ENCODE data around the gene ACOXL. TPM values are rescaled to one million over a fixed set of nuclear protein-coding genes. Genes with fewer than 3 reads are reported as not detected.
"Not testable (repeated sequence)": the region's sequence is repeated elsewhere in the genome, so short reads cannot be mapped to it uniquely, and the experiment has no call there.

The ACOXL gene
- polyA plus RNA-seq, 1 donor from 2014 or later = not detected

DNA sequence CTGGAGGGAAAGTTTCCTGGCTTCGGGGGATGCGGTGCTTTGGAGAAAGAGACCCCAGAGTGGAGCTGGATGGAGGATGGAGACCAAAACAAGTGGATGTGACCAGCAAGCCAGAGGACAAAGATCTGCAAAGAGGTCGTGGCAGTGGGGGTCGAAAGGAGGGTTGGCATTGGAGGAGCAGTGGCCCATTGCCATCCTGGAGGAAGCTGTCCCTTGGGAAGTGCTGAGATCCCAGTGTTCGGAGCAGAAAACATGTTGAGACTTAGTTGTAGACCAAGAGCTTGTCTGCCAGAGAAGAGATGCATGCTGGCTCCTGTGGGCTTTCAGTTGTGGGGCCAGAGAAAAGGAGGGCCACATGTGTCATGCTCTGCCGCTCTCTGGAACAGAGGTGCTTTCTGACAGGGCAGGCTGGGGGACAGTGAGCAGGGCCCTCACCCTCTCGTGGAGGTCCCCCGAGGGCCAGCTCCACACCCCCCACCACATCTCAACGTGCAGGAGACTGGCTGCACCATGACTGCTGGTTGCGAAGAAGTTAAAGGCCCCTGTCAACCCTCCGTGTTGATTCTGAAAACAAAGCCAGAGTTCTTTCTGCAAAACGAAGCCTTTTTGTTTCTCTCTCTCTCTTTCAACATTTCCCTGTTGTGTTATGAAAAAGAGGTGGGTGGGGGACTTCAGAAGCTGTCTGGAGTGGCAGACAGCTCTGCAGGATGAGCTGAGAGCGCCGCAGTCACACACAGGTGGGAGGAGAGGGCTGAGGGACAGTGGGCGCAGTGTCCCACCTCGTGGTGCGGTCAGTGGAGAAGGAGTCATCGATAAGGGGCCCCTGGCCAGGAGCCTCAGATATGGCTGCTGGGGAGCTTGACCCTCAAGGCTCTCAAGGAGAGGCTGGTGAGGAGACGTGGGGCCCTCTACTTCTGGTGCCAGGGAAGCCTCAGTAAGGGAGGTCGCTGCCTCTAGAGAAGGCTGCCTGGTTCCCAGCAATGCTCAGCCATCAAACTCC is 310.7 kb downstream of the ACOXL start:
- Mint-ChIP-seq H3K4me3 (peak overlapping the region in 1 of 4 donors; percentile 6), H3K27ac (no peak overlapping the region), H3K36me3 (no peaks in the 10 kb centered on the region), H3K27me3 (peaks cover 7% of the 10 kb centered on the region), H3K9me3 (peaks cover 0 to 4% (median 1%) of the 10 kb centered on the region in 3 donors), H3K4me1 (peaks cover 6 to 13% (median 8%) of the 10 kb centered on the region in 3 donors)

GRCh38 chr2:111044066-111044465 is 311.7 kb downstream of the ACOXL start:
- H3K27ac Mint-ChIP-seq = no peak overlapping the region
- peaks cover 0 to 4% (median 1%) of the 10 kb centered on the region in 3 donors for H3K9me3 Mint-ChIP-seq
- H3K36me3 Mint-ChIP-seq = no peaks in the 10 kb centered on the region
- H3K4me3 Mint-ChIP-seq = no peak overlapping the region
- H3K27me3 Mint-ChIP-seq = peaks cover 7% of the 10 kb centered on the region
- H3K4me1 Mint-ChIP-seq = peaks cover 10 to 13% (median 12%) of the 10 kb centered on the region in 3 donors

GRCh38 chr2:111045236-111045635 is 312.9 kb downstream of the ACOXL start:
- H3K36me3 Mint-ChIP-seq, H3K27me3 Mint-ChIP-seq, H3K27ac Mint-ChIP-seq, H3K4me3 Mint-ChIP-seq, H3K9me3 Mint-ChIP-seq: not testable (repeated sequence)
- peaks cover 15 to 21% (median 16%) of the 10 kb centered on the region in 3 donors for H3K4me1 Mint-ChIP-seq

GRCh38 chr2:111045771-111046444 is 313.5 kb downstream of the ACOXL start:
- H3K27me3 Mint-ChIP-seq = peaks cover 7% of the 10 kb centered on the region
- no peaks in the 10 kb centered on the region for H3K36me3 Mint-ChIP-seq
- H3K27ac Mint-ChIP-seq = no peak overlapping the region
- peaks cover 0 to 4% (median 1%) of the 10 kb centered on the region in 3 donors for H3K9me3 Mint-ChIP-seq
- H3K4me3 Mint-ChIP-seq = no peak overlapping the region
- H3K4me1 Mint-ChIP-seq = peaks cover 20 to 28% (median 23%) of the 10 kb centered on the region in 3 donors

DNA sequence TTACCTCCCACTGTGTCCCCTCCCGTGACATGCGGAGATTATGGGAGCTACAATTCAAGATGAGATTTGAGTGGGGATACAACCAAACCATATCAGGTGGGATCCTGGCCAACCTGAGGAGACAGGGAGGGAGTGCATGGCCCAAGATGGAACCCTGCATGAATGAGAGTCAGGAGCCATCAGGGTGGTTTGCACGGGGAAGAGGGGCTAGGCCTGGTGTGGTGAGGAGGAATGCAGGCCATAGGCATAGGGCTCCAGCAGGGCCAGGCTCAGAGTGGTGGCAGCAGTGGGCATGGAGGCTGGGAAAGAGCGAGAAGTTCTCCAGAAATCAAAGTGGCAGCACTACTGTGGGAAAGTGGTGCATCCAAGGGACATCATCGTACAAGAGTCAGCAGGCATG is 314.3 kb downstream of the ACOXL start:
- Mint-ChIP-seq H3K27ac (no peak overlapping the region), H3K36me3 (no peaks in the 10 kb centered on the region), H3K4me3 (no peak overlapping the region), H3K4me1 (peaks cover 23 to 32% (median 24%) of the 10 kb centered on the region in 3 donors), H3K9me3 (peaks cover 0 to 4% (median 0%) of the 10 kb centered on the region in 3 donors), H3K27me3 (peaks cover 7% of the 10 kb centered on the region)

- no peak overlapping the region for H3K27ac Mint-ChIP-seq
- no peak overlapping the region for H3K4me3 Mint-ChIP-seq
- H3K36me3 Mint-ChIP-seq = no peaks in the 10 kb centered on the region
- H3K4me1 Mint-ChIP-seq = peaks cover 16 to 24% (median 19%) of the 10 kb centered on the region in 3 donors
- peaks cover 0 to 4% (median 0%) of the 10 kb centered on the region in 3 donors for H3K9me3 Mint-ChIP-seq
- H3K27me3 Mint-ChIP-seq = no peaks in the 10 kb centered on the region
Observed at GRCh38 chr2:111048856-111049768, 316.7 kb downstream of the ACOXL start.

DNA sequence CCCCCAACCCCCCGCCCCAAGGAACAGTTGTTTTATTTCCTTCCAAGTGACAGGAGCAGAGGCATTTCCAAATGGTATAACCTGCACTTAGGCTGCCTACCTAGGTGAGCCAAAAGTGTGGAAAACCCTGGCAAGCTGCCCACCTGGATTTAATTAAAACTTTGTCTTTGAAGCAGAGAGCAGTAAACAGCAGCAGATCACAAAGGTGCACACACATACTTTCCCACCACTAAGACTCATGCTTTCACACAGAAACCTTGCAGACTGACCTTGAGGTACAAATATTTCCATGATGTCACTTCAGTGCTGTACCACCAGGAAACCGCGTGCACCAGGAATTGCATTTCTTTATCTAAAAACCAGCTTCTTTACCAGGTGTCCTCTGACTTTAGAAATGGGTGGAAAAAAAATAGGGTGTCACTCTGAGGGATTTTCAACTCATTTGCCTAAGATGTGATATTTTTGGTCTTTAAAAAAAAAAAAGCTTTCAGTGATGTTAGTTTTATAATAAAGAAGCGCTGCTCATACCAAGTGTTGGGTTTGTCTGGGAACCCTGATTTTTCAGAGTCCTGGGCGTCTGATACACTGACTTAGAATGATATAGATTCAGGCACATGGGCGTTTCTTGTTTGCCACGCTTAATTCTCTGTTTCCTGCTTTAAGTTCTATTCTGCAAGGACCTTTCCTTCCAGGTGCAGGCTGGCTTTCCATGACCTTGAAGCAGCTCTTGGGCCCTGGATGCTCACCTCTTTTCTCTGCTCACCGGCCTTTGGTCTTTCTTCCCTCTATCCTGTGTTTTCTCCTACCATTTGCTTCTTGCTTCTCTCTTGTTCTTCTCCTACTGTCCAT is 317.6 kb downstream of the ACOXL start:
- Mint-ChIP-seq H3K36me3 (peaks cover 2% of the 10 kb centered on the region), H3K4me3 (peak overlapping the region in 2 of 4 donors; percentile 2 to 82), H3K4me1 (peaks cover 19 to 33% (median 19%) of the 10 kb centered on the region in 3 donors), H3K27me3 (no peaks in the 10 kb centered on the region), H3K9me3 (peaks cover 0 to 4% (median 0%) of the 10 kb centered on the region in 3 donors), H3K27ac (no peak overlapping the region)

DNA sequence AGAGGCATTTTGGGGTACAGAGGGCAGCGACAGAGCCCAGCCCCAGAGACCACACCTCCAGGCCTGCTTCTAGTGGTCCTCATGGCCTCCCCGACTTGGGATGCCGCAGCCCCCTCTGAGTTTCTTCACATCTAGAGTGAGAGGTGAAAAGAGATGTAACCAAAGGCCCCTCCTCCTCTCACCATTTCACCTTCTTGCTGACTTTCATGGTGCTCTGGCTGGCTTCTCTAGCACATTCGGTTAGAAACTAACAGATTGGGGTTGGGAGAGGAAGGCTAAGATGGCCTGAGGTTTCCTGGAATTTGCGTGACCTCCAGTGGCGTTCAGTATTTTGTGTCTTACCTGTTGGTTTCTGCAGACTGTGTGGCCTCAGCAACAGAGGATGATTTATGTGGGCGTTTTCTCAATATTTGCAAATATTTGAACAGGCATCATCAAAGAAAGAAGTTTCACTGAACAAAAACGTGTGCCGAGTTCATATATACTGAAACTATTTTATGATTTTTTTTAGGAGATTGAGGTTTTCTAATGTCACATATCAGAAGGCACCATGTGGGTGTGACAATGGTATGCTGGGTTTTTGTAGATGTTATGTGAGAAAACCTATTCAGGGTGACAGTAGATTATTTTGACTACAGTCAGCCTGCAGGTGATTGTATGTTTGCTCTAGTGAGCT is 318.5 kb downstream of the ACOXL start:
- Mint-ChIP-seq H3K4me3 (peak overlapping the region in 2 of 4 donors; percentile 2 to 82), H3K27ac (no peak overlapping the region), H3K27me3 (peaks cover 1% of the 10 kb centered on the region), H3K36me3 (peaks cover 2% of the 10 kb centered on the region), H3K9me3 (peaks cover 0 to 4% (median 0%) of the 10 kb centered on the region in 3 donors), H3K4me1 (peaks cover 23 to 39% (median 24%) of the 10 kb centered on the region in 3 donors)

GRCh38 chr2:111052621-111053020 is 320.2 kb downstream of the ACOXL start:
- Mint-ChIP-seq H3K27me3 (peaks cover 1% of the 10 kb centered on the region), H3K36me3 (peaks cover 2% of the 10 kb centered on the region), H3K4me1 (peaks cover 28 to 48% (median 29%) of the 10 kb centered on the region in 3 donors), H3K4me3 (no peak overlapping the region), H3K9me3 (no peaks in the 10 kb centered on the region), H3K27ac (no peak overlapping the region)

DNA sequence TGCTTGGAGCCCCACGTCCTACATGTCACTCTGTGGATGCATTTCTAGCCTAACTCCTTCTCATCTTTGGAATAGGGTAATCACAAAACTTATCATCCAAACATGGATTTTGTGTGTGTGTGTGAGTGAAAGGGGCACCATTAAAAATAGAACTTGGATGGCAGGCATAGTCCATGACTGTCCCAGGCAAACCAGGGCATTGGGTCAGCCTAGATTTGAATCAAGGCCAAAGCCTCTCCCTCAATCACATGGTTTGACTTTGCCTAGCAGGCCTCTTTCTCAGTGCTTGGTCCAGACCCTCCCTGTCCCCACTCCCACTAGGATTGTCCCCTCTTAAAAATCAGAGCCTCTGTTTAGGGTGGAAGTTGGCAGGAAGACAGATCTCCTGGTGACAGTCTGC is 320.9 kb downstream of the ACOXL start:
- Mint-ChIP-seq H3K27ac (no peak overlapping the region), H3K4me1 (peaks cover 32 to 51% (median 36%) of the 10 kb centered on the region in 3 donors), H3K9me3 (no peaks in the 10 kb centered on the region)

GRCh38 chr2:111053825-111054515 is 321.6 kb downstream of the ACOXL start:
- Mint-ChIP-seq H3K4me3 (peak overlapping the region in 2 of 4 donors; percentile 45 to 70), H3K36me3 (peaks cover 2% of the 10 kb centered on the region), H3K4me1 (peaks cover 30 to 53% (median 33%) of the 10 kb centered on the region in 3 donors), H3K9me3 (no peaks in the 10 kb centered on the region), H3K27ac (no peak overlapping the region), H3K27me3 (peaks cover 4% of the 10 kb centered on the region)

More for the DNA sequence above, 320.9 kb downstream of the ACOXL start:
- Mint-ChIP-seq H3K27me3 (peaks cover 1% of the 10 kb centered on the region), H3K4me3 (no peak overlapping the region), H3K36me3 (peaks cover 2% of the 10 kb centered on the region)

DNA sequence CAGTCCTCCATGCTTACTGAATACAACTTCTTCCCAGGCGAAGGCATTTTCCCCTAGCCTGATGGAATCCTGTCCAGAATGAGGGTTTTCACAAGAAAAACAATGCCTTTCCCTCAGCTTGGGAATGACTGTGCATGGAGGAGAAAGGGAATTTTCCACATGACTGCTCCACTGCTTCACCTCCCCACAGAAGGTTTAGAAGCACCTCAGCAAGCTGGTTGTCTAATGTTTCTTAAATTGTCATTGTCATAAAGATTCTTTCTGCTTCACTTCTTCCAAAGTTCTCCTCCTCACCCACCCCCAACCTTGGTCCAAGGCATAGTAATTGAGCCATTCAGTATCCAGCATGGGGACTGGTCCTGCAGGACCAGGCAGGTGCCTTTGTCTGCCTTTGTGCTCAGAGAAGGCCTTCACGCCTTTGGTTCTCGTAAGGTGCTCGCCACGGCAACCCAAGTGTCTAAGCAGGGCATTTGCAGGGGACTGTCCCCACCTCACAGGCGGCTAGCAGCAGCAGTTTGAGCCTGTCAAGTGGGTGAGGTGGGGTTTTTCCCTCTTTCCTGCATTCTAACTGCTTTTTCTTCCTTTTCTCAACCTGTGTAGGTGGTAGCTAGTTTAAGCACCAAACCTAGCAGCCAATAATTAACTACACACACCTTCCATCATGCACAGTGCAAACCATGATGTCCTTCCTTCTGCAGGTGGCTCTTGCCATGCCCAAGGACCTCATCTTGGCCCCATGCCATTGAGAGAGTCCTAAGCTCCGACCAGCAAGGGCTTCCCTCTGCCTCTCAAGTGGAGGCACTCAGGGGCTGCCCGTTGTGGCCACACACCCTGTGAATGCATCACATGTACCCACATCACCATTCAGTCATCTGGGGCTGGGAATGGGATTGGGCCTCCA is 322.7 kb downstream of the ACOXL start:
- Mint-ChIP-seq H3K9me3 (peaks cover 0 to under 1% (median 0%) of the 10 kb centered on the region in 3 donors), H3K27ac (no peak overlapping the region), H3K4me1 (peaks cover 25 to 47% (median 31%) of the 10 kb centered on the region in 3 donors), H3K4me3 (peak overlapping the region in 2 of 4 donors; percentile 9 to 45), H3K27me3 (peaks cover 4% of the 10 kb centered on the region), H3K36me3 (peaks cover 2% of the 10 kb centered on the region)
